ENCODE data around the gene SLC22A13. TPM values are rescaled to one million over a fixed set of nuclear protein-coding genes. Genes with fewer than 3 reads are reported as not detected.
"Not testable (repeated sequence)": the region's sequence is repeated elsewhere in the genome, so short reads cannot be mapped to it uniquely, and the experiment has no call there.

Gene SLC22A13
- total RNA-seq, 2 experiments from 2014 or later: 0.25 to 0.28 TPM

GRCh38 chr3:38289286-38290217 lies 23.9 kb downstream of the SLC22A13 start:
- POLR2A ChIA-PET: not testable (repeated sequence)

GRCh38 chr3:38297053-38297452 lies 31.4 kb downstream of the SLC22A13 start:
- H3K9me3 Mint-ChIP-seq; H3K4me3 Mint-ChIP-seq; DNase-seq; H3K36me3 Mint-ChIP-seq (ENCODE audit: low read depth); CTCF ChIA-PET; H3K4me1 Mint-ChIP-seq; H3K27ac Mint-ChIP-seq: not testable (repeated sequence)
- peaks cover 25% of the 10 kb centered on the region for H3K27me3 Mint-ChIP-seq
- POLR2A ChIA-PET: interaction anchor here (1.2 kb wide), 1 partner anchor 1099 kb away, joined by 3 read pairs; no protein-coding TSS in a partner anchor

More at GRCh38 chr3:38289286-38290217, 23.9 kb downstream of the SLC22A13 start:
- DNase-seq; H3K27ac Mint-ChIP-seq; CTCF ChIA-PET; H3K4me1 Mint-ChIP-seq; H3K4me3 Mint-ChIP-seq; H3K36me3 Mint-ChIP-seq (ENCODE audit: low read depth); H3K9me3 Mint-ChIP-seq; H3K27me3 Mint-ChIP-seq: not testable (repeated sequence)

- Mint-ChIP-seq H3K36me3 (ENCODE audit: low read depth) (no peaks in the 10 kb centered on the region), H3K27ac (no peak overlapping the region), H3K4me1 (no peaks in the 10 kb centered on the region), H3K9me3 (no peaks in the 10 kb centered on the region), H3K4me3 (no peak overlapping the region), H3K27me3 (peaks cover 25% of the 10 kb centered on the region)
- ChIA-PET CTCF (interaction anchor here (1.5 kb wide), 1 partner anchor 183 kb away, joined by 3 read pairs; no protein-coding TSS in a partner anchor), POLR2A (interaction anchor here (1.2 to 1.5 kb wide), 3 partner anchors 30 to 1100 kb away, joined by 3 read pairs; partner anchors contain the start of gene ACAA1)
- DNase-seq: no peak
Observed at GRCh38 chr3:38297537-38297936, 31.9 kb downstream of the SLC22A13 start.

GRCh38 chr3:38297947-38298711 lies 32.5 kb downstream of the SLC22A13 start:
- no peaks in the 10 kb centered on the region for H3K36me3 Mint-ChIP-seq (ENCODE audit: low read depth)
- no peak overlapping the region for H3K4me3 Mint-ChIP-seq
- no peak for DNase-seq
- CTCF ChIA-PET: interaction anchor here (0.6 to 1.5 kb wide), 4 partner anchors 72 to 223 kb away, joined by 3 to 4 read pairs (median 3); no protein-coding TSS in a partner anchor
- H3K9me3 Mint-ChIP-seq: no peaks in the 10 kb centered on the region
- peaks cover 26% of the 10 kb centered on the region for H3K27me3 Mint-ChIP-seq
- no peaks in the 10 kb centered on the region for H3K4me1 Mint-ChIP-seq
- no peak overlapping the region for H3K27ac Mint-ChIP-seq
- POLR2A ChIA-PET: interaction anchor here (1.3 to 1.5 kb wide), 2 partner anchors 29 to 162 kb away, joined by 3 read pairs; partner anchors contain the start of gene ACAA1

- Mint-ChIP-seq H3K27me3 (peaks cover 27% of the 10 kb centered on the region), H3K27ac (no peak overlapping the region), H3K36me3 (ENCODE audit: low read depth) (no peaks in the 10 kb centered on the region), H3K9me3 (no peaks in the 10 kb centered on the region), H3K4me1 (no peaks in the 10 kb centered on the region), H3K4me3 (no peak overlapping the region)
- ChIA-PET CTCF (no interaction called here), POLR2A (no interaction called here)
- DNase-seq: no peak
Observed at GRCh38 chr3:38306941-38307340, 41.3 kb downstream of the SLC22A13 start.

GRCh38 chr3:38307599-38307998 lies 42.0 kb downstream of the SLC22A13 start:
- ChIA-PET CTCF (no interaction called here), POLR2A (no interaction called here)
- no peak overlapping the region for H3K4me3 Mint-ChIP-seq
- no peak overlapping the region for H3K27ac Mint-ChIP-seq
- H3K9me3 Mint-ChIP-seq: no peaks in the 10 kb centered on the region
- peaks cover 27% of the 10 kb centered on the region for H3K27me3 Mint-ChIP-seq
- no peaks in the 10 kb centered on the region for H3K4me1 Mint-ChIP-seq
- DNase-seq: no peak
- H3K36me3 Mint-ChIP-seq (ENCODE audit: low read depth): no peaks in the 10 kb centered on the region

- no peak overlapping the region for H3K4me3 Mint-ChIP-seq
- no peaks in the 10 kb centered on the region for H3K36me3 Mint-ChIP-seq (ENCODE audit: low read depth)
- peaks cover 22% of the 10 kb centered on the region for H3K27me3 Mint-ChIP-seq
- no peaks in the 10 kb centered on the region for H3K9me3 Mint-ChIP-seq
- ChIA-PET CTCF (no interaction called here), POLR2A (no interaction called here)
- no peak for DNase-seq
- no peaks in the 10 kb centered on the region for H3K4me1 Mint-ChIP-seq
- no peak overlapping the region for H3K27ac Mint-ChIP-seq
Observed at GRCh38 chr3:38308456-38308855, 42.8 kb downstream of the SLC22A13 start.

- no peak overlapping the region for H3K4me3 Mint-ChIP-seq
- H3K27me3 Mint-ChIP-seq: peaks cover 18% of the 10 kb centered on the region
- H3K27ac Mint-ChIP-seq: no peak overlapping the region
- H3K36me3 Mint-ChIP-seq (ENCODE audit: low read depth): no peaks in the 10 kb centered on the region
- ChIA-PET CTCF (no interaction called here), POLR2A (no interaction called here)
- H3K4me1 Mint-ChIP-seq: no peaks in the 10 kb centered on the region
- DNase-seq: no peak
- no peaks in the 10 kb centered on the region for H3K9me3 Mint-ChIP-seq
Observed at GRCh38 chr3:38311476-38311875, 45.9 kb downstream of the SLC22A13 start.

- CTCF ChIA-PET: no interaction called here
- H3K4me1 Mint-ChIP-seq: no peaks in the 10 kb centered on the region
Observed at GRCh38 chr3:38311941-38312340, 46.3 kb downstream of the SLC22A13 start.

GRCh38 chr3:38312356-38312755 lies 46.7 kb downstream of the SLC22A13 start:
- ChIA-PET CTCF (no interaction called here), POLR2A (no interaction called here)
- peaks cover 18% of the 10 kb centered on the region for H3K27me3 Mint-ChIP-seq
- no peak for DNase-seq
- H3K4me3 Mint-ChIP-seq: no peak overlapping the region
- H3K4me1 Mint-ChIP-seq: no peaks in the 10 kb centered on the region
- no peak overlapping the region for H3K27ac Mint-ChIP-seq
- H3K36me3 Mint-ChIP-seq (ENCODE audit: low read depth): no peaks in the 10 kb centered on the region
- H3K9me3 Mint-ChIP-seq: no peaks in the 10 kb centered on the region

More at GRCh38 chr3:38311941-38312340, 46.3 kb downstream of the SLC22A13 start:
- no peaks in the 10 kb centered on the region for H3K9me3 Mint-ChIP-seq
- no peaks in the 10 kb centered on the region for H3K36me3 Mint-ChIP-seq (ENCODE audit: low read depth)
- no peak overlapping the region for H3K4me3 Mint-ChIP-seq
- POLR2A ChIA-PET: no interaction called here
- DNase-seq: no peak
- no peak overlapping the region for H3K27ac Mint-ChIP-seq
- peaks cover 18% of the 10 kb centered on the region for H3K27me3 Mint-ChIP-seq

- CTCF ChIA-PET: no interaction called here
- Mint-ChIP-seq H3K9me3 (no peaks in the 10 kb centered on the region), H3K4me3 (no peak overlapping the region), H3K4me1 (no peaks in the 10 kb centered on the region), H3K27me3 (peaks cover 18% of the 10 kb centered on the region), H3K36me3 (ENCODE audit: low read depth) (no peaks in the 10 kb centered on the region), H3K27ac (no peak overlapping the region)
- POLR2A ChIA-PET: no interaction called here
- DNase-seq: no peak
Observed at GRCh38 chr3:38313263-38313662, 47.7 kb downstream of the SLC22A13 start.

- Mint-ChIP-seq H3K27me3 (peaks cover 16% of the 10 kb centered on the region), H3K4me3 (no peak overlapping the region), H3K4me1 (no peaks in the 10 kb centered on the region), H3K9me3 (no peaks in the 10 kb centered on the region), H3K27ac (no peak overlapping the region), H3K36me3 (ENCODE audit: low read depth) (no peaks in the 10 kb centered on the region)
- POLR2A ChIA-PET: no interaction called here
- CTCF ChIA-PET: interaction anchor here (1.2 kb wide), 1 partner anchor 189 kb away, joined by 3 read pairs; no protein-coding TSS in a partner anchor
- no peak for DNase-seq
Observed at GRCh38 chr3:38313695-38314094, 48.1 kb downstream of the SLC22A13 start.

- POLR2A ChIA-PET: no interaction called here
- DNase-seq: no peak
- Mint-ChIP-seq H3K27me3 (peaks cover 12% of the 10 kb centered on the region), H3K27ac (no peak overlapping the region), H3K36me3 (ENCODE audit: low read depth) (no peaks in the 10 kb centered on the region), H3K9me3 (no peaks in the 10 kb centered on the region), H3K4me1 (no peaks in the 10 kb centered on the region), H3K4me3 (no peak overlapping the region)
- CTCF ChIA-PET: interaction anchor here (1.2 kb wide), 1 partner anchor 190 kb away, joined by 3 read pairs; no protein-coding TSS in a partner anchor
Observed at GRCh38 chr3:38314112-38314763, 48.6 kb downstream of the SLC22A13 start.
